GM19467 (cell line): ENCODE results near the gene SAYSD1.

Source experiments
- ATAC-seq: cut with Tn5 transposase; IDR thresholded peaks from one replicate; pipeline ENCODE4 v1.9.1; 2021; ENCODE audit warnings: mild to moderate bottlenecking, moderate library complexity; ENCODE audit not compliant: unreplicated experiment

SAYSD1 gene

GRCh38 chr6:39108041-39108839 is 6.7 kb downstream of the SAYSD1 start:
- ATAC-seq: no peak

GRCh38 chr6:39107641-39108040 is 7.3 kb downstream of the SAYSD1 start:
- no peak for ATAC-seq

GRCh38 chr6:39107034-39107433 is 8.0 kb downstream of the SAYSD1 start:
- ATAC-seq: no peak

- ATAC-seq: no peak
Observed at GRCh38 chr6:39104528-39104927, 10.5 kb downstream of the SAYSD1 start.

- ATAC-seq: no peak
Observed at GRCh38 chr6:39102821-39103136, 12.2 kb downstream of the SAYSD1 start.

GRCh38 chr6:39102071-39102820 is 12.7 kb downstream of the SAYSD1 start:
- ATAC-seq: no peak

GRCh38 chr6:39100358-39100757 is 14.6 kb downstream of the SAYSD1 start:
- ATAC-seq: no peak

- no peak for ATAC-seq
Observed at GRCh38 chr6:39095578-39095977, 19.4 kb downstream of the SAYSD1 start.

- ATAC-seq: no peak
Observed at GRCh38 chr6:39093149-39093708, 21.8 kb downstream of the SAYSD1 start.

- ATAC-seq: no peak
Observed at GRCh38 chr6:39092124-39092523, 22.9 kb downstream of the SAYSD1 start.

- no peak for ATAC-seq
Observed at GRCh38 chr6:39091220-39091619, 23.8 kb downstream of the SAYSD1 start.

GRCh38 chr6:39090036-39090435 is 24.9 kb downstream of the SAYSD1 start:
- no peak for ATAC-seq

- ATAC-seq: no peak
Observed at GRCh38 chr6:39088331-39088730, 26.7 kb downstream of the SAYSD1 start.

- no peak for ATAC-seq
Observed at GRCh38 chr6:39087197-39087596, 27.8 kb downstream of the SAYSD1 start.

- ATAC-seq: no peak
Observed at GRCh38 chr6:39086711-39087110, 28.3 kb downstream of the SAYSD1 start.

GRCh38 chr6:39086294-39086693 is 28.7 kb downstream of the SAYSD1 start:
- no peak for ATAC-seq

GRCh38 chr6:39085129-39085797 is 29.7 kb downstream of the SAYSD1 start:
- no peak for ATAC-seq

- no peak for ATAC-seq
Observed at GRCh38 chr6:39084506-39084905, 30.5 kb downstream of the SAYSD1 start.

- no peak for ATAC-seq
Observed at GRCh38 chr6:39083231-39083634, 31.8 kb downstream of the SAYSD1 start.

GRCh38 chr6:39082310-39082709 is 32.7 kb downstream of the SAYSD1 start:
- ATAC-seq: no peak

GRCh38 chr6:39080246-39080875 is 34.6 kb downstream of the SAYSD1 start:
- ATAC-seq: no peak
